Muscle of back (tissue), 11 donors: ENCODE data around the gene ADSL. TPM values are rescaled to one million over a fixed set of nuclear protein-coding genes. Genes with fewer than 3 reads are reported as not detected.

ENCODE experiments used
- DNase-seq, 3 donors: peaks; one replicate each; pipeline versions ENCODE4 v3.0.0 to v3.0.0-alpha.2; 2013
- polyA plus RNA-seq, 10 donors: library from polyadenylated mRNA; unstranded; fragments of 120-200 nt; gene quantifications; one replicate each; pipeline ENCODE4 v1.2.1, GENCODE V29; 2013; ENCODE audit not compliant: insufficient read length in 10 of 10

The ADSL gene
- polyA plus RNA-seq, 10 donors, result 143 to 230 (median 193) TPM

- DNase-seq, result no peak
Measured at GRCh38 chr22:40325315-40325714, 21.0 kb upstream of the ADSL start.

GRCh38 chr22:40326905-40327735, 19.2 kb upstream of the ADSL start:
- peak in 1 of 3 donors; percentile 33 for DNase-seq

GRCh38 chr22:40328546-40329456, 17.5 kb upstream of the ADSL start:
- no peak for DNase-seq

- DNase-seq, result no peak
Measured at GRCh38 chr22:40329466-40329865, 16.8 kb upstream of the ADSL start.

GRCh38 chr22:40330086-40330485, 16.2 kb upstream of the ADSL start:
- DNase-seq, result no peak

GRCh38 chr22:40330615-40331014, 15.7 kb upstream of the ADSL start:
- no peak for DNase-seq

GRCh38 chr22:40331706-40332105, 14.6 kb upstream of the ADSL start:
- no peak for DNase-seq

GRCh38 chr22:40332319-40332781, 13.9 kb upstream of the ADSL start:
- no peak for DNase-seq

- DNase-seq, result no peak
Measured at GRCh38 chr22:40334060-40334459, 12.2 kb upstream of the ADSL start.

- DNase-seq, result no peak
Measured at GRCh38 chr22:40334899-40335298, 11.4 kb upstream of the ADSL start.

GRCh38 chr22:40335358-40335757, 10.9 kb upstream of the ADSL start:
- no peak for DNase-seq

GRCh38 chr22:40340044-40340443, 6.3 kb upstream of the ADSL start:
- DNase-seq, result no peak

GRCh38 chr22:40341604-40342003, 4.7 kb upstream of the ADSL start:
- DNase-seq, result no peak

- DNase-seq, result no peak
Measured at GRCh38 chr22:40342521-40342920, 3.8 kb upstream of the ADSL start.

GRCh38 chr22:40345271-40345670, 1.0 kb upstream of the ADSL start:
- no peak for DNase-seq

GRCh38 chr22:40345815-40346184, 500 bp upstream of the ADSL start:
- DNase-seq, result no peak

GRCh38 chr22:40347300-40347699, 1.0 kb downstream of the ADSL start:
- DNase-seq, result no peak

- peak; percentile 40 to 73 (median 60) for DNase-seq
Measured at GRCh38 chr22:40348025-40348658, 1.8 kb downstream of the ADSL start.

- no peak for DNase-seq
Measured at GRCh38 chr22:40352763-40353162, 6.5 kb downstream of the ADSL start.

GRCh38 chr22:40361100-40361499, 14.8 kb downstream of the ADSL start:
- DNase-seq, result no peak

- peak in 1 of 3 donors; percentile 38 for DNase-seq
Measured at GRCh38 chr22:40363059-40363458, 16.8 kb downstream of the ADSL start.

GRCh38 chr22:40364431-40364830, 18.1 kb downstream of the ADSL start:
- no peak for DNase-seq
